Body of pancreas (tissue), 4 donors: Measurements from ENCODE around the gene ADK. TPM values are rescaled to one million over a fixed set of nuclear protein-coding genes. Genes with fewer than 3 reads are reported as not detected.
"Not testable (repeated sequence)": the region's sequence is repeated elsewhere in the genome, so short reads cannot be mapped to it uniquely, and the experiment has no call there.

ENCODE experiments used
- ATAC-seq: fragments of 150-250 bp; one replicate; pipeline ENCODE4 v1.9.1; 2016
- DNase-seq, 4 donors: peaks; one replicate each; pipeline ENCODE4 v3.0.0-alpha.2; 2019
- H3K27ac ChIP-seq, 4 donors: fragments of 200-600 bp; sonication (generic); 1 replicate in 3 of 4; 2 replicates in 1 of 4; pipeline versions ENCODE4 v1.5.1 to v1.6.1; 2016 to 2019; ENCODE audit warnings: mild to moderate bottlenecking in 1 of 4, mixed read lengths in 1 of 4, moderate library complexity in 1 of 4
- H3K27me3 ChIP-seq, 2 donors: fragments of 200-600 bp; sonication (generic); one replicate each; pipeline ENCODE4 v1.6.0; 2016; ENCODE audit warnings: mild to moderate bottlenecking in 1 of 2
- H3K36me3 ChIP-seq, 2 donors: fragments of 200-600 bp; sonication (generic); replicated peaks in 1 of 2; 2 replicates each; pipeline ENCODE4 v1.5.1; 2016; ENCODE audit warnings: low read depth in 2 of 2; ENCODE audit not compliant: insufficient read depth in 1 of 2
- H3K4me1 ChIP-seq: fragments of 200-600 bp; sonication (generic); one replicate; pipeline ENCODE4 v1.6.0; 2016
- H3K4me3 ChIP-seq, 2 donors: fragments of 200-600 bp; sonication (generic); 1 replicate in 1 of 2; 2 replicates in 1 of 2; pipeline ENCODE4 v1.5.1; 2016 to 2019
- H3K9me3 ChIP-seq, 3 donors: fragments of 200-600 bp; sonication (generic); 1 replicate in 2 of 3; 2 replicates in 1 of 3; pipeline ENCODE4 v1.5.1; 2016
- POLR2A ChIP-seq, 3 donors: fragments of 450-650 bp; IDR thresholded peaks; one replicate each; pipeline ENCODE4 v1.6.1; 2016; ENCODE audit warnings: antibody characterized with exemption in 3 of 3, mild to moderate bottlenecking in 2 of 3
- WGBS, 2 donors: methylation state at CpG; one replicate each; pipeline ENCODE4 v1.1.5; 2017; 5-methylcytosine and 5-hydroxymethylcytosine counted together
- intact Hi-C: fragments of 100-400 bp; cut with DNase I; formaldehyde crosslinking; loops from one replicate; pipeline ENCODE4 v1.15.1; 2023
- total RNA-seq, 2 donors: library from RNA; depleted of rRNA; stranded (reverse); fragments of >200 nt; gene quantifications; one replicate each; pipeline ENCODE4 v1.1.0, GENCODE V29; 2016
- TF ChIP-seq, protein P1 (sequence below), 7 experiments: fragments of 450-650 bp in 4 of 7; fragments of 200-600 bp in 3 of 7; sonication (generic) in 3 of 7; IDR thresholded peaks; one replicate each; pipeline ENCODE4 v1.5.1; 2016 to 2019; ENCODE audit warnings: antibody characterized with exemption in 7 of 7

ADK gene
- total RNA-seq, 2 donors from 2014 or later, result 12.9 to 18.7 TPM

GRCh38 chr10:74575191-74575720 is 424.2 kb downstream of the ADK start:
- TF ChIP-seq POLR2A (IDR thresholded peaks at IDR 0.05), result no peak
- TF ChIP-seq, protein P1, sequence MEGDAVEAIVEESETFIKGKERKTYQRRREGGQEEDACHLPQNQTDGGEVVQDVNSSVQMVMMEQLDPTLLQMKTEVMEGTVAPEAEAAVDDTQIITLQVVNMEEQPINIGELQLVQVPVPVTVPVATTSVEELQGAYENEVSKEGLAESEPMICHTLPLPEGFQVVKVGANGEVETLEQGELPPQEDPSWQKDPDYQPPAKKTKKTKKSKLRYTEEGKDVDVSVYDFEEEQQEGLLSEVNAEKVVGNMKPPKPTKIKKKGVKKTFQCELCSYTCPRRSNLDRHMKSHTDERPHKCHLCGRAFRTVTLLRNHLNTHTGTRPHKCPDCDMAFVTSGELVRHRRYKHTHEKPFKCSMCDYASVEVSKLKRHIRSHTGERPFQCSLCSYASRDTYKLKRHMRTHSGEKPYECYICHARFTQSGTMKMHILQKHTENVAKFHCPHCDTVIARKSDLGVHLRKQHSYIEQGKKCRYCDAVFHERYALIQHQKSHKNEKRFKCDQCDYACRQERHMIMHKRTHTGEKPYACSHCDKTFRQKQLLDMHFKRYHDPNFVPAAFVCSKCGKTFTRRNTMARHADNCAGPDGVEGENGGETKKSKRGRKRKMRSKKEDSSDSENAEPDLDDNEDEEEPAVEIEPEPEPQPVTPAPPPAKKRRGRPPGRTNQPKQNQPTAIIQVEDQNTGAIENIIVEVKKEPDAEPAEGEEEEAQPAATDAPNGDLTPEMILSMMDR (IDR thresholded peaks at IDR 0.05), result no peak
- intact Hi-C loops, result no loop called here
- ATAC-seq, result no peak
- Histone ChIP-seq H3K27me3 (no peaks in the 10 kb centered on the region), H3K9me3 (no peaks in the 10 kb centered on the region), H3K27ac (no peak overlapping the region), H3K4me1 (no peaks in the 10 kb centered on the region), H3K36me3 (no peaks in the 10 kb centered on the region), H3K4me3 (no peak overlapping the region)
- 96% methylated on average over 3 of the region's 3 CpGs for WGBS, 2 donors
- DNase-seq, result no peak

DNA sequence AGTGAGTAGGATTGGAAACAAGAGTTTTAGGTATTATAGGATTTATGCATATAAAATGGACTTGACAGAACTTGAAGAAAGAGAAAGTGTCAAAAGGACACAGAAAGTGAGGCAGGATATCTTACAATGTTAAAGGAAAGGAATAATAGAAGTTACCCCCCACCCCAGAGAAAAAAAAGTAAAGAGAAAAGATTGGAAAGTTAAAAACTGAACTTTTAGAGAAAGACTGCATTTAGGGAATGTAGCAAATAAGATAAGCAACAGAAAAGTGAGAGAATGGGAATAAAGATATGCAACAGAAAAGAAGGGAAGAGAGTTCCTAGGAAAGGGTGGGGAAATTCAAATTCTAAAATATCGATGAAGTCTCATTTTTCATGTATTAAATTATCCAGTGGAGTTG is 424.9 kb downstream of the ADK start:
- Histone ChIP-seq H3K27ac (no peak overlapping the region), H3K4me3 (no peak overlapping the region), H3K27me3 (no peaks in the 10 kb centered on the region), H3K4me1 (no peaks in the 10 kb centered on the region), H3K36me3 (no peaks in the 10 kb centered on the region), H3K9me3 (no peaks in the 10 kb centered on the region)
- DNase-seq (no peak), ATAC-seq (no peak)
- 98 to 100% methylated on average over 1 of the region's 1 CpG for WGBS, 2 donors
- TF ChIP-seq, protein P1 (IDR thresholded peaks at IDR 0.05), result no peak
- TF ChIP-seq POLR2A (IDR thresholded peaks at IDR 0.05), result no peak
- intact Hi-C loops, result no loop called here

GRCh38 chr10:74576586-74576985 is 425.6 kb downstream of the ADK start:
- H3K9me3 ChIP-seq, result no peaks in the 10 kb centered on the region
- H3K36me3 ChIP-seq, result no peaks in the 10 kb centered on the region
- no peak overlapping the region for H3K27ac ChIP-seq
- whole genome bisulfite sequencing, 2 donors, result 86 to 94% methylated on average over 3 of the region's 3 CpGs
- H3K4me3 ChIP-seq, result no peak overlapping the region
- ATAC-seq, result no peak
- TF ChIP-seq, protein P1 (IDR thresholded peaks at IDR 0.05), result no peak
- no peak for TF ChIP-seq POLR2A (IDR thresholded peaks at IDR 0.05)
- DNase-seq, result no peak
- no peaks in the 10 kb centered on the region for H3K27me3 ChIP-seq
- intact Hi-C loops, result no loop called here
- no peaks in the 10 kb centered on the region for H3K4me1 ChIP-seq

DNA sequence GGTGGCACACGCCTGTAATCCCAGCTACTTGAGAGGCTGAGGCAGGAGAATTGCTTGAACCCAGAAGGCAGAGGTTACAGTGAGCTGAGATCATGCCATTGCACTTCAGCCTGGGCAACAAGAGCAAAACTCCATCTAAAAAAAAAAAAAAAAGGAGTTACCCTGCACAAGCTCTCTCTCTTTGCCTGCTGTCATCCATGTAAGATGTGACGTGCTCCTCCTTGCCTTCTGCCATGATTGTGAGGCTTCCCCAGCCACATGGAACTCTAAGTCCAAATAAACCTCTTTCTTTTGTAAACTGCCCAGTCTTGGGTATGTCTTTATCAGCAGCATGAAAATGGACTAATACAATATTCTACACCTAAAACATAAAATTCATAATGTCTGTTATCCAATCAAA is 429.4 kb downstream of the ADK start:
- intact Hi-C loops, ATAC-seq, DNase-seq, H3K27ac ChIP-seq, H3K36me3 ChIP-seq, H3K9me3 ChIP-seq, H3K27me3 ChIP-seq, H3K4me3 ChIP-seq, H3K4me1 ChIP-seq: not testable (repeated sequence)
- WGBS, 2 donors, result 94 to 100% methylated on average over 2 of the region's 2 CpGs

GRCh38 chr10:74582566-74582965 is 431.5 kb downstream of the ADK start:
- no peak overlapping the region for H3K4me3 ChIP-seq
- 87 to 90% methylated on average over 1 of the region's 1 CpG for WGBS, 2 donors
- intact Hi-C loops, result no loop called here
- H3K9me3 ChIP-seq, result no peaks in the 10 kb centered on the region
- H3K27ac ChIP-seq, result no peak overlapping the region
- DNase-seq (no peak), ATAC-seq (no peak)
- H3K27me3 ChIP-seq, result no peaks in the 10 kb centered on the region
- peaks cover 16% of the 10 kb centered on the region for H3K4me1 ChIP-seq
- TF ChIP-seq, protein P1 (IDR thresholded peaks at IDR 0.05), result no peak
- TF ChIP-seq POLR2A (IDR thresholded peaks at IDR 0.05), result no peak
- no peaks in the 10 kb centered on the region for H3K36me3 ChIP-seq
